H1 (cell line): ENCODE measurements around the gene CDH12. TPM values are rescaled to one million over a fixed set of nuclear protein-coding genes. Genes with fewer than 3 reads are reported as not detected.

ENCODE experiments used
- CTCF ChIA-PET: fragments of 300-600 bp; sonication (Branson Sonifier 250); formaldehyde crosslinking; loops from one replicate; lab custom pipeline; 2021; ENCODE audit not compliant: partially characterized antibody; lab: Charles Lee
- POLR2A ChIA-PET: fragments of 300-600 bp; sonication (Branson Sonifier 250); formaldehyde crosslinking; loops from one replicate; lab custom pipeline; 2021; ENCODE audit warnings: inconsistent platforms; ENCODE audit not compliant: partially characterized antibody; lab: Charles Lee
- DNase-seq, 2 experiments: peaks; one replicate each; pipeline versions ENCODE4 v3.0.0 to v3.0.0-alpha.2; 2010 to 2022; ENCODE audit warnings: low spot score in 2 of 2, low read depth in 1 of 2, mixed read lengths in 1 of 2
- FAIRE-seq: peaks from 2 replicates; lab custom pipeline; 2011; peaks lifted over from hg19 to GRCh38; lab: Jason Lieb, UNC
- H2AFZ ChIP-seq: 2 replicates; pipeline ENCODE4 v1.8.1; 2012; ENCODE audit warnings: low read length, inconsistent platforms
- H2AK5ac ChIP-seq: 2 replicates; pipeline ENCODE4 v1.6.1; 2013; ENCODE audit warnings: low read depth, low read length
- H2BK120ac ChIP-seq: replicated peaks from 2 replicates; pipeline ENCODE3; 2013; ENCODE audit warnings: low read depth, low read length, inconsistent platforms
- H2BK12ac ChIP-seq: 2 replicates; pipeline ENCODE4 v1.6.1; 2013; ENCODE audit warnings: low read depth, low read length
- H2BK15ac ChIP-seq: 2 replicates; pipeline ENCODE4 v1.6.1; 2013; ENCODE audit warnings: low read length
- H2BK20ac ChIP-seq: 2 replicates; pipeline ENCODE4 v1.6.1; 2013; ENCODE audit warnings: low read length
- H2BK5ac ChIP-seq: 2 replicates; pipeline ENCODE4 v1.6.1; 2013; ENCODE audit warnings: low read depth, low read length
- H3K14ac ChIP-seq: 2 replicates; pipeline ENCODE4 v1.6.1; 2013; ENCODE audit warnings: inconsistent platforms; ENCODE audit not compliant: insufficient read length
- H3K18ac ChIP-seq: 2 replicates; pipeline ENCODE4 v1.6.1; 2013; ENCODE audit warnings: low read length; ENCODE audit errors: extremely low read depth
- H3K23ac ChIP-seq: 2 replicates; pipeline ENCODE4 v1.6.1; 2013; ENCODE audit warnings: inconsistent platforms; ENCODE audit not compliant: insufficient read length
- H3K23me2 ChIP-seq: 2 replicates; pipeline ENCODE4 v1.6.1; 2013; ENCODE audit warnings: low read depth, low read length
- H3K27ac ChIP-seq: 2 replicates; pipeline ENCODE4 v1.6.1; 2011; ENCODE audit warnings: low read depth, low read length, inconsistent platforms
- H3K27me3 ChIP-seq, 4 experiments: replicated peaks in 1 of 4; 1 replicate in 1 of 4; 2 replicates in 3 of 4; pipeline versions ENCODE4 v1.6.1 to v1.8.1; 2011 to 2013; ENCODE audit warnings: low read length in 3 of 4, mild to moderate bottlenecking in 3 of 4, inconsistent platforms in 2 of 4, mixed read lengths in 2 of 4, moderate library complexity in 1 of 4; ENCODE audit not compliant: control insufficient read depth in 3 of 4, insufficient read depth in 3 of 4; ENCODE audit errors: extremely low read depth in 1 of 4
- H3K36me3 ChIP-seq, 4 experiments: 2 replicates each; pipeline versions ENCODE4 v1.6.1 to v1.8.1; 2011 to 2013; ENCODE audit warnings: mild to moderate bottlenecking in 4 of 4, low read length in 3 of 4, moderate library complexity in 2 of 4, control low read depth in 1 of 4, inconsistent platforms in 1 of 4; ENCODE audit not compliant: insufficient read depth in 4 of 4, control insufficient read depth in 2 of 4
- H3K4ac ChIP-seq: replicated peaks from 2 replicates; pipeline ENCODE3; 2013; ENCODE audit warnings: low read length, low read depth, mixed read lengths, inconsistent platforms; ENCODE audit not compliant: insufficient read length
- H3K4me1 ChIP-seq, 4 experiments: replicated peaks in 1 of 4; 1 replicate in 1 of 4; 2 replicates in 3 of 4; pipeline versions ENCODE4 v1.6.1 to v1.8.1; 2011 to 2013; ENCODE audit warnings: low read length in 3 of 4, inconsistent platforms in 2 of 4, mixed read lengths in 1 of 4; ENCODE audit not compliant: insufficient read depth in 4 of 4, control insufficient read depth in 3 of 4
- H3K4me2 ChIP-seq, 2 experiments: 2 replicates each; pipeline versions ENCODE4 v1.6.1 to v1.8.1; 2011 to 2013; ENCODE audit warnings: low read depth in 2 of 2, low read length in 2 of 2, control low read depth in 1 of 2, inconsistent platforms in 1 of 2, mild to moderate bottlenecking in 1 of 2; ENCODE audit not compliant: insufficient read depth in 1 of 2
- H3K4me3 ChIP-seq, 4 experiments: fragments of 200-600, 300-600 bp in 1 of 4; sonication (generic), shearing (Covaris generic), sonication (Bioruptor Twin) in 1 of 4; 2 replicates each; pipeline versions ENCODE4 v1.5.1 to v1.8.1; 2011 to 2016; ENCODE audit warnings: low read length in 4 of 4, low read depth in 3 of 4, control low read depth in 2 of 4, inconsistent platforms in 2 of 4, mild to moderate bottlenecking in 2 of 4, mixed read lengths in 1 of 4, moderate library complexity in 1 of 4; ENCODE audit not compliant: insufficient read depth in 2 of 4; ENCODE audit errors: extremely low read depth in 1 of 4
- H3K56ac ChIP-seq: replicated peaks from 2 replicates; pipeline ENCODE3; 2013; ENCODE audit warnings: low read depth, mild to moderate bottlenecking, mixed read lengths, low read length, inconsistent platforms; ENCODE audit not compliant: insufficient read length
- H3K79me1 ChIP-seq: 2 replicates; pipeline ENCODE4 v1.6.1; 2013; ENCODE audit warnings: low read depth, low read length, control low read depth
- H3K79me2 ChIP-seq, 2 experiments: 2 replicates each; pipeline versions ENCODE4 v1.6.1 to v1.8.1; 2012 to 2013; ENCODE audit warnings: low read length in 2 of 2, mild to moderate bottlenecking in 2 of 2, inconsistent platforms in 1 of 2; ENCODE audit not compliant: insufficient read depth in 2 of 2, control insufficient read depth in 1 of 2
- H3K9ac ChIP-seq, 4 experiments: replicated peaks in 1 of 4; 1 replicate in 1 of 4; 2 replicates in 3 of 4; pipeline versions ENCODE4 v1.6.1 to v1.8.1; 2011 to 2013; ENCODE audit warnings: low read depth in 3 of 4, low read length in 3 of 4, control low read depth in 2 of 4, mild to moderate bottlenecking in 2 of 4, moderate library complexity in 2 of 4, inconsistent platforms in 1 of 4; ENCODE audit errors: extremely low read depth in 1 of 4
- H3K9me3 ChIP-seq, 2 experiments: 2 replicates each; pipeline versions ENCODE4 v1.6.1 to v1.8.1; 2012 to 2013; ENCODE audit warnings: mild to moderate bottlenecking in 2 of 2, moderate library complexity in 2 of 2, control low read depth in 1 of 2, inconsistent platforms in 1 of 2, low read depth in 1 of 2, low read length in 1 of 2, mixed read lengths in 1 of 2; ENCODE audit not compliant: insufficient read depth in 2 of 2
- H4K20me1 ChIP-seq, 2 experiments: replicated peaks in 1 of 2; 2 replicates each; pipeline versions ENCODE3 to v1.8.1; 2011 to 2013; ENCODE audit warnings: inconsistent platforms in 2 of 2, low read length in 2 of 2, mild to moderate bottlenecking in 1 of 2; ENCODE audit not compliant: insufficient read depth in 2 of 2, control insufficient read depth in 1 of 2
- H4K5ac ChIP-seq: 2 replicates; pipeline ENCODE4 v1.6.1; 2013; ENCODE audit warnings: low read length, low read depth, mixed read lengths, inconsistent platforms; ENCODE audit not compliant: insufficient read length
- H4K8ac ChIP-seq: 2 replicates; pipeline ENCODE4 v1.8.0; 2013; ENCODE audit warnings: mild to moderate bottlenecking, moderate library complexity, low read length, inconsistent platforms; ENCODE audit not compliant: insufficient read depth; ENCODE audit errors: extremely low read depth
- H4K91ac ChIP-seq: replicated peaks from 2 replicates; pipeline ENCODE3; 2013; ENCODE audit warnings: low read length, mixed read lengths, inconsistent platforms; ENCODE audit not compliant: insufficient read length
- CEBPB ChIP-seq: IDR thresholded peaks from 2 replicates; pipeline ENCODE4 v1.6.1; 2012; ENCODE audit warnings: low read depth, low read length
- KDM4A ChIP-seq: IDR thresholded peaks from one replicate; pipeline ENCODE4 v1.7.1; 2012; ENCODE audit warnings: low read depth, mild to moderate bottlenecking, moderate library complexity, low read length, inconsistent platforms; ENCODE audit not compliant: severe bottlenecking
- MAFK ChIP-seq: IDR thresholded peaks from 2 replicates; pipeline ENCODE4 v1.6.1; 2012; ENCODE audit warnings: low read depth, mild to moderate bottlenecking, improper control_type of control experiment, low read length
- MAX ChIP-seq: IDR thresholded peaks from 2 replicates; pipeline ENCODE4 v1.6.1; 2012; ENCODE audit warnings: inconsistent platforms
- WGBS, 2 experiments: shearing (Covaris generic) in 1 of 2; methylation state at CpG; one replicate each; pipeline versions ENCODE4 v1.1.6 to v1.1.7; 2013 to 2015; ENCODE audit warnings: low lambda C conversion rate in 2 of 2, mixed read lengths in 2 of 2, inconsistent platforms in 1 of 2, low coverage in 1 of 2, missing lambda C conversion rate in 1 of 2; ENCODE audit not compliant: insufficient replicate concordance in 2 of 2, insufficient coverage in 1 of 2, insufficient read length in 1 of 2; ENCODE audit errors: extremely low coverage in 1 of 2, missing lambda C conversion rate in 1 of 2; 5-methylcytosine and 5-hydroxymethylcytosine counted together
- polyA plus RNA-seq, 7 experiments: library from polyadenylated mRNA; depleted of rRNA in 3 of 7; stranded (reverse) in 5 of 7; unstranded in 2 of 7; fragments of >200 nt in 5 of 7; fragments of 200-250 nt in 2 of 7; gene quantifications; 1 replicate in 5 of 7; 2 replicates in 1 of 7; 4 replicates in 1 of 7; pipeline versions ENCODE4 v1.2.1 to v1.2.3, GENCODE V29; 2011 to 2013; ENCODE audit warnings: missing spikeins in 2 of 7, mixed read lengths in 2 of 7
- total RNA-seq: library from RNA; stranded (reverse); fragmentation: NEBNext Ultra II Directional; extraction: Animal tissue kit (Norgen Biotek cat#: 25700); gene quantifications from 2 replicates; pipeline ENCODE4 v1.2.1, GENCODE V29; 2021

Gene CDH12
- total and polyA plus RNA-seq, 2 of the 8 experiments (the other 6 are each of a cell fraction or from before 2014, with no cell fraction given), result 0.03 TPM; not detected in 1

GRCh38 chr5:22351178-22351577 lies 502.0 kb downstream of the CDH12 start:
- H3K27ac ChIP-seq, result no peak overlapping the region
- no peak overlapping the region for H3K9ac ChIP-seq
- H3K4ac ChIP-seq, result no peak overlapping the region
- H2AK5ac ChIP-seq, result no peak overlapping the region
- CTCF ChIA-PET, result interaction anchor here (1.9 kb wide), 1 partner anchor 14 kb away, joined by 6 read pairs; no protein-coding TSS in a partner anchor
- no peak overlapping the region for H3K4me2 ChIP-seq
- no peak overlapping the region for H4K91ac ChIP-seq
- H3K9me3 ChIP-seq, result no peaks in the 10 kb centered on the region
- H3K4me3 ChIP-seq, result no peak overlapping the region
- no peaks in the 10 kb centered on the region for H3K27me3 ChIP-seq
- no peak overlapping the region for H4K8ac ChIP-seq
- POLR2A ChIA-PET, result no interaction called here
- H2AFZ ChIP-seq, result no peak overlapping the region
- H3K23ac ChIP-seq, result no peak overlapping the region
- 46% methylated on average over 2 of the region's 2 CpGs; no CpG with 5 or more reads in 1 of the 2 experiments for WGBS, 2 experiments
- H2BK12ac ChIP-seq, result no peak overlapping the region
- H2BK120ac ChIP-seq, result no peak overlapping the region
- no peak overlapping the region for H2BK20ac ChIP-seq
- H3K18ac ChIP-seq, result no peak overlapping the region
- no peak overlapping the region for H3K56ac ChIP-seq
- H2BK15ac ChIP-seq, result no peak overlapping the region
- no peaks in the 10 kb centered on the region for H3K4me1 ChIP-seq
- no peaks in the 10 kb centered on the region for H3K79me2 ChIP-seq
- H4K5ac ChIP-seq, result no peak overlapping the region
- DNase-seq (no peak), FAIRE-seq (no peak)
- H2BK5ac ChIP-seq, result no peak overlapping the region
- H4K20me1 ChIP-seq, result no peaks in the 10 kb centered on the region
- H3K14ac ChIP-seq, result no peak overlapping the region
- H3K23me2 ChIP-seq, result no peaks in the 10 kb centered on the region
- no peaks in the 10 kb centered on the region for H3K36me3 ChIP-seq
- H3K79me1 ChIP-seq, result no peaks in the 10 kb centered on the region
- TF ChIP-seq MAFK (no peak), CEBPB (no peak), KDM4A (no peak), MAX (no peak)
